CD4-positive, alpha-beta T cell treated with Interleukin-4 for 1 hour (primary cell): ENCODE measurements around the gene NOXA1.

Source experiments
- DNase-seq, 2 donors: peaks; one replicate each; pipeline ENCODE4 v3.0.0-alpha.2; 2020 to 2022

NOXA1 gene

DNA sequence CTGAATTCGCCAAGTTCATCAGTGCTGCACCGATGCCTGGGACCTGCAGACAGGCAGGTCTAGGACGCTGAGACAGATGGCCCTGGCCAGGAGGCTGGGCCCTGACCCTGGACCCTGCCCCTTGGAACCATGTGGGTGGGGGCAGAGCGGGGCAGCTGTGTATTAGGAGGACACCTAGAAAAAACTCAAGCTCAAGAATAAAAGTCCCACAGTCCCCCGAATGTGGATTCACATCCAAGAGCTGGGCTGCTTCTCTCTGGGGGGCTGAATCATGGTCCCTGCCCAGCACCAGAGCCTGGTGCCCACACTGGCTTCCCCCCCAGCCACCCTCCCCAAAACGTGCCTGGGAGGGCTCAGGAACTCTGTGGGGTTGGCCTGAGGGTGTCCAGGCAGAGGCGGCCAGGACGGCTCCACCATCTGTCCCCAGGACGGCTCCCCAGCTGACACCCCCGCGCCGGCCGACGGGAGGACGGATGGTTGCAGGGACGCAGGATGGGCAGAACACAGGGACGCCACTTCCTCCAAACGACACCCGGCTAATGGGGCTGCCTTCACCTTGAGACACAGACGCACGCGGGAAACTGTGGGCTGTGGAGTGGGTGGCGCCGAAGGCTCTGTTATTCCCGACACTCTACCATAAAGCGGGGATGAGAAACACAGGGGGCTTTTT is 35.2 kb upstream of the NOXA1 start:
- DNase-seq = no peak

GRCh38 chr9:137388589-137389427 is 34.4 kb upstream of the NOXA1 start:
- no peak for DNase-seq

DNA sequence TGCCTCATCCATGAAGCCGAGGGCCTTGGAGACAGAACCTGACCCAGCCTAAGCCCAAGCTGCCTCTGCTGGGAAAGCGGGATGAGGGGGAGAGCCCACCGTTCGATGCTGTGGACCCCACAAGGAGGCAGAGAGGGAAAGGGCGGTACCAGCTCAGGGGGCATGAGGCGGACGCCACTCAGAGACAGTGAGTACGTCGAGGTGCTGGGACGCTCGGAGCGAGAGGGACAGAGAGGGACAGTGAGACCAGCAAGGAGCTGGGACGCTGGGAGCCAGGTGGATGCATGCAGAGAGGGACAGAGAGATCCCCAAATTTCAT is 33.8 kb upstream of the NOXA1 start:
- DNase-seq = no peak

DNA sequence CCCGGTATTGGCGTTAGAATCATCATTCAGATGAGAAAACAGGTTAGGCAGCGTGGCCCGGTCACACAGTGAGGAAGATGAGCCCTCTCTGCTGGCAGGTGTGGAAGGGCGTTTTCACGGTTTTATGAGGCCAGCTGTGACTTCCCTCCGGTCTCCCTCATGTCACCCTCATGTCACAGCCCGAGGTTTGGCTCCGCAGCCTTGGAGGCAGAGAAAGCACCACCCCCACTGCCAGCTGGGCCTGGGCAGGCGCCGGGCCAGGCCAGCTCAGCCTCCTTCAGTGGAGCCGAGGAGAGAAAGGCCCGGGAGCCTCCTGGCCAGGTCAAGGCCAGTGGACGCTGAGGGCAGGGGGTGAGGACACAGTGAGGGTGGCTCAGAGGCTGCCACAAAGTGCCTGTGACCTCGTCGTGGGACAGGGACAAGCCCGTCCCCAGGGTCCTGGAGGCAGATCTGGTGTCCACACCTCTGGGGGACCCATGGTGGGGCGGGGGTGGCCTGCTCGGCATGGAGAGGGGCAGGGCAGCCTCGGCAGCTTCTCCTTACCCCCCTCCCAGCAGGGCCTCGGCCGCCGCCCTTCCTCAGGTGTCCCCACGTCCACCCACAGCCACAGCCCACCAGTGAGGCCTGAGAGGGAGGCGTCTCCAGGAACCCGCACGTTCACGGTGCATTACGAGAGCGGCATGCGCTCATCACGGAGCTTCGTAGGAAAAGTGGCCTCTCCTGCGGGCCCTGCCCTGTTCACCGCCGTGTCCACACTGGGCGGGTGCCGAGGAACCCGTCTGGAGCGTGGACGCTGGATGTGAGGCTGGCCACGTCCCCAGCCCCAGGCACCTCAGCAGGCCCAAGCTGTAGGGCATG is 32.4 kb upstream of the NOXA1 start:
- DNase-seq = no peak

DNA sequence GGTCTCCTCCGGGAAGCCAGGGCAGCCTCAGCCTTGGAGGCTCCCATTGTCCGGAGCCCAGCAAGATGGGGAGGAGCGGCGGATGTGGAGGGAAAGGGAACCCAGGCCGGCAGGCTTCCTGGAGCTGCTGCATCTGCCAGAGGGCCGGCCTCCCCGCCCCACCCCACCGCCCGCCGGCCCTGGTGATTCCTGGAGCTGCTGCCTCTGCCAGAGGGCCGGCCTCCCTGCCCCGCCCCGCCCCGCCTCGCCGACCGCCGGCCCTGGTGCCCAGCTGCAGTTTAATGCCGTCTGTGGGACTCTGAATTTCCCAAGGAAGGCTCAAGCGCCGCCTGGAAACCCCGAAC is 31.8 kb upstream of the NOXA1 start:
- no peak for DNase-seq

GRCh38 chr9:137392232-137393007 is 30.8 kb upstream of the NOXA1 start:
- no peak for DNase-seq

DNA sequence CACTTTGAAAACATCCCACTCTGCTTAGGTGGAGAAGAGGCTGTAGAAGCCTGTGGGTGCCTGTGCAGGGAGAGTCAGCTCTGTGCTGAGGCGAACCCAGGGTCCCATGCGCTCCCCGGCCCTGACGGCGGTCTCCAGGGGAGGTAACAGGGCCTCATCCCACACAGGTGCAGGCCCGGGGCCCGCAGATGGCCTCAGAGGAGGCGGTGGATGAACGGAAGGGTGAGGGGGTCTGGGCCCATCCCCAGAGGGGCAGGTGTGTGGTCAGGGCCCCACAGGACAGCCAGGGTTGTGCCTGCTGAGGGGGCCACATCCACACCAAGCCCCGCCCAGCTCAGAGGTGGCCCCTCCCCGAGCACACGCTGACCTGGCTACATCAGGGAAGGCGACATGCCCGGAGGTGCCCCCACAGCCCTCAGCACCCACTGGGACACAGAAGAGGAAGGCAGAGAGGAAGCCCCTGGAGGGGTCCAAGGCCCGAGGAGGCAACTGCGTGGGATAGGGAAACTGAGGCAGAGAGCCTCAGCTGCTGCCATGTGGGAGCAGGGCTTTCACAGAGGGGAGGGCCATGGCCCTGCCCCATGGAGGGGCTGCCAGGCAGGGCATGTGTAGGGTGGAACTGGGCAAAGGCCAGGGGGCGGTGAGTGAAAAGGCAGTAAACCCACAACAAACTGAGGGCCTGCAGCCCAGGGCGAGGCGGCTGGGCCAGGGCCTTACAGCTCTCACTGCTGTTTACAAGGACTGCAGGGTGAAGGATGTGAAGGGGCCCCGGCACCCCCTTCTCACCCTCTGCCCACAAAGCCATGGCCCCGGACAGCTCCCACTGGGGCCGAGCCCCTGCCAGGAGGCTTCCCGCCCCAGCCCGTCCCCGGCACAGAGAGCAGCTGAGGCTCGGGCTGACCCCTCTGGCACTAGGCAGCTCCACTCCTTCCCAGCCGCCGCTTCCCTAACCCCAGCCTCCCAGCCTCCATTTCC is 29.7 kb upstream of the NOXA1 start:
- no peak for DNase-seq

- no peak for DNase-seq
Observed at GRCh38 chr9:137394866-137395665, 28.1 kb upstream of the NOXA1 start.

DNA sequence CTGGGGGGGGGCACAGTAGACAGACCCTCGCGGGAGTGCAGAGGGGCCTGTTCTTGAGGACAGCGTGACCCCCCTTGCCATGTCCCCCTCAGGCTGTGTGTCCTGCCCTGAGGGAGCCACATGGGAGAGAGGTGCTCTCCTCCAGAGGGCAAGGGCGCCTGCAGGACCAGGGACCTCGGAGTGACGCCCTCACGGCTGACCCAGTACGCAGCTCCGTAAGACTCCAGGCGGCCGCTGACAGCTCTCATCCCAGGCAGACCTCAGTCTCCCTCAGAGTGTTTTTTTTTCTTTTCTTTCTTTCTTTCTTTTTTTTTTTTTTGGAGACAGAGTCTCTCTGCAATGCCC is 27.6 kb upstream of the NOXA1 start:
- no peak for DNase-seq

- DNase-seq = no peak
Observed at GRCh38 chr9:137396227-137396626, 27.0 kb upstream of the NOXA1 start.

- DNase-seq = no peak
Observed at GRCh38 chr9:137396634-137397367, 26.4 kb upstream of the NOXA1 start.

DNA sequence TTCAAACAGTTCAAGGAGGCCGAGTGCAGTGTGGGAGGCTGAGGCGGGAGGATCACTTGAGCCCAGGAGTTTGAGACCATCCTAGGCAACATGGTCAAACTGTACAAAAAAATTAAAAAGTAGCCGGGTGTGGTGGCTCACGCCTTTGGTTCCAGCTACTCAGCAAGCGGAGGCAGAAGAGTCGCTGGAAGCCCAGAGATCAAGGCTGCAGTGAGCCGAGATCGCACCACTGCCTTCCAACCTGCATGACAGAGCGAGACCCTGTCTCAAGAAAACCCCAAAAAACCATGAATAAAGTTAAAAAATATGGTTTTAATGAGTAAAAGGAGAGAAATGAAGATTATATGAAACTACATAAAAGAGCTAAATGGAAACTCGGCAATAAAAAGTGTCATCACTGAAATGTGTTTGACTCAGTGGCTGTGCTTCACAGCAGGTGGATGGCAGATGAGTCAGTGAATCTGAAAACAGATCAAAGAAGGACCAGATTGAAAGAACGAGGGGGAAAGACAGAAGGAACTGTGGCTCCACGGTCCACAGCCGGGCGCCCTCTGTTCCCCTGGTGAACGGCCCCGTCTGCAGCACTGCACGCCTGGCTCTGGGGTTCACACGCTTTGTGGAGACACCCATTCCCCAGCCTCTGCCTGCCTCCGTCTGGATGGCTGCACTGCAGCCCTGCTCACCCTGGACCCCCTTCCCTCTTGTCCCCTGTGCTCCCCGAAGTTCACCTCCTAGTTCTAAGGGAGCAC is 25.3 kb upstream of the NOXA1 start:
- no peak for DNase-seq

GRCh38 chr9:137398561-137399468 is 24.4 kb upstream of the NOXA1 start:
- no peak for DNase-seq

GRCh38 chr9:137402746-137403145 is 20.4 kb upstream of the NOXA1 start:
- no peak for DNase-seq

- DNase-seq = no peak
Observed at GRCh38 chr9:137403269-137403668, 19.9 kb upstream of the NOXA1 start.

DNA sequence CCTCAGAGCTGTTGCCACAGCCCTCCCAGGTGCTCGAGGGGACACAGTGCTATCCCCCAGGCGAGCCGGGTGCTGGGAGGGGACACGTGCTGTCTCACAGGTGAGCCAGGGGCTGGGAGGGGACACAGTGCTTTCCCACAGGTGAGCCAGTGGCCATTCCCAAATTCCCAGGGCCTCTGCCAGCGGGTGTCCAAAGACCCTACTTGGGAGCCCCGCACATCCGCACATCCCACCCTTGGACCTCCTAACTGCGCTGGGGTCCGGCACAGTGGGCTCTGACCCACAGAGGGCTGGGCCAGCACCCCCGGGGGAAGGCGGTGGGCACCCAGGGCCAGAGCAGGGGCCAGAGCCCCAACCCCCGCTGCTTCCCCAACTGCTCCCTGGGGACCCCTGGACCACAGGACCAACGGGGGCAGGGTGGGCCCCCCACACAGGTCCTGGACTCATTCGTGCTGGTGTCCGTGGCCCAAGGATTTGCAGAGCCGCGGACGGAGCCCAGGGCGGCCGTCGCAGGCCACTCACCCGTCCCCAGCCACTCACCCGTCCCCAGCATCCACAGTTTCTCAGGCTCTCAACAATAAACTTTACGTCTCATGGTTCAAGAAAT is 18.1 kb upstream of the NOXA1 start:
- DNase-seq = no peak

DNA sequence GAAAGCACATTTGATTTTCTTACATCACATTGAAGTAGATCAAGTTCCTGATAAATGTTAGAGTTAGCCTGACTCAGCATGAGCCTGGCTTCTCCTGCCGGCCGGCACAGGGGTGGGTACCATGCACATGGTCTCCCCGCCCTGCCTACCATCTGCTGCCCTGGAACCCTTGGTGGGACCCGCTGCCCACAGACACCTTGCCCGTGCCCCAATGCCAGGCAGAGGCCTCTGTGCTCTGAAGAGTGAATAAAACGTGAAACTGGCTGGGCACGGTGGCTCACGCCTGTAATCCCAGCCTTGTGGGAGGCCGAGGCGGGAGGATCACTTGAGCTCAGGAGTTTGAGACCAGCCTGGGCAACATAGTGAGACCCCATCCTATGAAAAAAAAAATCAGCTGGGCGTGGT is 17.5 kb upstream of the NOXA1 start:
- no peak for DNase-seq
